SK-N-SH treated with all-trans-retinoic acid at 6 μM for 48 hours (cell line): ENCODE data around the gene RSPRY1.

ENCODE experiments used
- CSDC2 ChIP-seq: fragments of 250-450 bp; sonication (Bioruptor Pico); IDR thresholded peaks from 2 replicates; pipeline ENCODE4 v1.5.0; 2020; ENCODE audit warnings: mild to moderate bottlenecking, moderate library complexity
- CSRNP3 ChIP-seq: fragments of 250-450 bp; sonication (Bioruptor Pico); IDR thresholded peaks from 2 replicates; pipeline ENCODE4 v1.5.1; 2021; ENCODE audit warnings: mild to moderate bottlenecking, moderate library complexity
- GLIS3 ChIP-seq: fragments of 250-450 bp; sonication (Bioruptor Pico); IDR thresholded peaks from 2 replicates; pipeline ENCODE4 v1.5.0; 2020; ENCODE audit warnings: mild to moderate bottlenecking, moderate library complexity
- ISL1 ChIP-seq: fragments of 250-450 bp; sonication (Bioruptor Pico); IDR thresholded peaks from 2 replicates; pipeline ENCODE4 v2.1.2; 2022; ENCODE audit warnings: mild to moderate bottlenecking, moderate library complexity
- PATZ1 ChIP-seq: fragments of 250-450 bp; sonication (Bioruptor Pico); IDR thresholded peaks from 2 replicates; pipeline ENCODE4 v1.8.0; 2020; ENCODE audit warnings: mild to moderate bottlenecking, moderate library complexity, borderline replicate concordance
- RARB ChIP-seq: fragments of 250-450 bp; sonication (Bioruptor Pico); IDR thresholded peaks from 2 replicates; pipeline ENCODE4 v1.8.0; 2021; ENCODE audit warnings: mild to moderate bottlenecking, moderate library complexity
- TSHZ2 ChIP-seq: fragments of 250-450 bp; sonication (Bioruptor Pico); IDR thresholded peaks from 2 replicates; pipeline ENCODE4 v1.5.0; 2020; ENCODE audit warnings: mild to moderate bottlenecking, moderate library complexity
- ZFP3 ChIP-seq: fragments of 250-450 bp; sonication (Bioruptor Pico); IDR thresholded peaks from 2 replicates; pipeline ENCODE4 v1.5.0; 2020; ENCODE audit warnings: mild to moderate bottlenecking, moderate library complexity
- ZFP30 ChIP-seq: fragments of 450-650 bp; formaldehyde crosslinking; IDR thresholded peaks from 2 replicates; pipeline ENCODE4 v1.5.0; 2022; ENCODE audit warnings: mild to moderate bottlenecking, moderate library complexity
- ZNF565 ChIP-seq: fragments of 450-650 bp; formaldehyde crosslinking; conservative IDR thresholded peaks from 2 replicates; pipeline ENCODE4 v1.5.0; 2020; ENCODE audit warnings: low read depth, mild to moderate bottlenecking, moderate library complexity
- ZNF8 ChIP-seq: fragments of 450-650 bp; formaldehyde crosslinking; IDR thresholded peaks from 2 replicates; pipeline ENCODE4 v1.5.0; 2020; ENCODE audit warnings: mild to moderate bottlenecking, moderate library complexity

- TF ChIP-seq GLIS3 (CRISPR knock-in tag): no peak
- TF ChIP-seq CSDC2 (CRISPR knock-in tag): no peak
- TF ChIP-seq CSRNP3: no peak
- no peak for TF ChIP-seq PATZ1 (CRISPR knock-in tag)
- TF ChIP-seq ISL1 (CRISPR knock-in tag): no peak
- no peak for TF ChIP-seq ZFP30
- TF ChIP-seq ZNF8 (CRISPR knock-in tag): no peak
- no peak for TF ChIP-seq ZFP3 (CRISPR knock-in tag)
- TF ChIP-seq RARB: no peak
- TF ChIP-seq ZNF565 (CRISPR knock-in tag): no peak
- no peak for TF ChIP-seq TSHZ2
Measured at GRCh38 chr16:57225978-57226377, 39.8 kb downstream of the RSPRY1 start.
